ENCODE data around the gene NOP16.

- TF ChIP-seq, protein P1, sequence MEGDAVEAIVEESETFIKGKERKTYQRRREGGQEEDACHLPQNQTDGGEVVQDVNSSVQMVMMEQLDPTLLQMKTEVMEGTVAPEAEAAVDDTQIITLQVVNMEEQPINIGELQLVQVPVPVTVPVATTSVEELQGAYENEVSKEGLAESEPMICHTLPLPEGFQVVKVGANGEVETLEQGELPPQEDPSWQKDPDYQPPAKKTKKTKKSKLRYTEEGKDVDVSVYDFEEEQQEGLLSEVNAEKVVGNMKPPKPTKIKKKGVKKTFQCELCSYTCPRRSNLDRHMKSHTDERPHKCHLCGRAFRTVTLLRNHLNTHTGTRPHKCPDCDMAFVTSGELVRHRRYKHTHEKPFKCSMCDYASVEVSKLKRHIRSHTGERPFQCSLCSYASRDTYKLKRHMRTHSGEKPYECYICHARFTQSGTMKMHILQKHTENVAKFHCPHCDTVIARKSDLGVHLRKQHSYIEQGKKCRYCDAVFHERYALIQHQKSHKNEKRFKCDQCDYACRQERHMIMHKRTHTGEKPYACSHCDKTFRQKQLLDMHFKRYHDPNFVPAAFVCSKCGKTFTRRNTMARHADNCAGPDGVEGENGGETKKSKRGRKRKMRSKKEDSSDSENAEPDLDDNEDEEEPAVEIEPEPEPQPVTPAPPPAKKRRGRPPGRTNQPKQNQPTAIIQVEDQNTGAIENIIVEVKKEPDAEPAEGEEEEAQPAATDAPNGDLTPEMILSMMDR (IDR thresholded peaks at IDR 0.05): no peak
- no peak for TF ChIP-seq POLR2A (IDR thresholded peaks at IDR 0.05)
These were observed 5.7 kb downstream of the NOP16 start for GRCh38 chr5:176382721-176383120.
